Measurements from ENCODE around the gene TMEM11. TPM values are rescaled to one million over a fixed set of nuclear protein-coding genes. Genes with fewer than 3 reads are reported as not detected.

The TMEM11 gene
- total and polyA plus RNA-seq, 2 of the 4 experiments (the other 2 are of a cell fraction) = 19.9 to 44.7 TPM

DNA sequence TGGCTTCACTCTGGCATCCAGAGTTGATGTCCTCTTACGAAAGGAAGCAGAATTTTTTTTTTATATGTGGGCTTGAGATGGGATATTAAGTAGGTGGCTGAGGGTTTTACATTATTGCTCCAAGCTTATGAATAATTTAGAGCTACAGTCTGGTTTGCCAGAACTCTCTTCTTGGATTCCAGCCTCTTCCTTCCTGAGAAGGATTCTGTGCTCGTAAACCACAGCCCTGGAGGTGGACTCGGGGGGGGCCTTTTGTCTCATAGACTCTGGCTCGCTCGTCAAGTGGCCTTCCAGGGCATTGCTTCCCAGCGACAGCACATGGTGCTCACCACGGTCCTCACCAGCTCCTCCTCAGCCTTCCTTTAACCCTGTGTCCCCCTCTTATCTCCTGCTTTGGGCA is 43.2 kb downstream of the TMEM11 start:
- H2BK20ac ChIP-seq (ENCODE audit: low read depth, low read length) = no peak overlapping the region
- peaks cover 15% of the 10 kb centered on the region for H3K4me1 ChIP-seq (ENCODE audit: control insufficient read depth, insufficient read depth, low read length)
- no peak overlapping the region for H2BK120ac ChIP-seq (ENCODE audit: low read depth, low read length)
- no peaks in the 10 kb centered on the region for H3K27me3 ChIP-seq (ENCODE audit: control insufficient read depth, insufficient read depth, low read length)
- H2AFZ ChIP-seq (replicated peaks; ENCODE audit: low read length, poor library complexity) = no peak overlapping the region
- POLR2A ChIA-PET (ENCODE audit: unreplicated experiment) = no interaction called here
- peaks cover 23% of the 10 kb centered on the region; the same call in 1 of the 2 replicates for H3K9me1 ChIP-seq (ENCODE audit: insufficient read depth, low read length)
- no peak overlapping the region for H3K27ac ChIP-seq (ENCODE audit: insufficient read depth, low read length)
- no peak overlapping the region for H2AK5ac ChIP-seq (ENCODE audit: low read depth, low read length)
- H3K36me3 ChIP-seq (ENCODE audit: control insufficient read depth, insufficient read depth, low read length) = peaks cover 3% of the 10 kb centered on the region; the same call in 1 of the 2 replicates
- H2BK5ac ChIP-seq (ENCODE audit: low read depth, low read length, poor library complexity, severe bottlenecking) = no peak overlapping the region
- no peak for DNase-seq
- H3K23ac ChIP-seq (ENCODE audit: low read depth, low read length) = no peak overlapping the region
- in situ Hi-C loops (cut with MboI; ENCODE audit: low sequenced_read_pairs) = no loop called here
- no peak overlapping the region for H3K9ac ChIP-seq (ENCODE audit: low read depth, low read length)
- intact Hi-C loops (cut with micrococcal nuclease) = no loop called here
- no peak overlapping the region for H3K14ac ChIP-seq (replicated peaks; ENCODE audit: low read depth, low read length)
- ATAC-seq (ENCODE audit: low read depth) = no peak
- CTCF ChIA-PET = no interaction called here
- H3K4ac ChIP-seq (ENCODE audit: low read depth, low read length) = no peak overlapping the region
- H2BK15ac ChIP-seq (ENCODE audit: low read depth, low read length) = no peak overlapping the region
- H3K4me3 ChIP-seq (ENCODE audit: insufficient read depth, low read depth, low read length) = no peak overlapping the region
- TF ChIP-seq RFX5 (IDR thresholded peaks at IDR 0.05; ENCODE audit: low read depth, low read length) (no peak), RAD21 (IDR thresholded peaks at IDR 0.05; ENCODE audit: low read length) (no peak), MAZ (IDR thresholded peaks at IDR 0.05; ENCODE audit: borderline replicate concordance, low read depth, low read length) (no peak), CEBPB (IDR thresholded peaks at IDR 0.05; ENCODE audit: low read depth, low read length) (no peak), POLR2A (IDR thresholded peaks at IDR 0.05; ENCODE audit: low read depth, low read length) (no peak), FOS (IDR thresholded peaks at IDR 0.05; ENCODE audit: low read depth, low read length) (no peak), RCOR1 (IDR thresholded peaks at IDR 0.05; ENCODE audit: insufficient replicate concordance, low read length) (no peak), MXI1 (IDR thresholded peaks at IDR 0.05; ENCODE audit: borderline replicate concordance, low read depth, low read length) (no peak), CHD1 (IDR thresholded peaks at IDR 0.05; ENCODE audit: low read depth, low read length) (no peak), MAFK (IDR thresholded peaks at IDR 0.05; ENCODE audit: low read depth, low read length) (no peak), NFE2L2 (IDR thresholded peaks at IDR 0.05; ENCODE audit: low read depth, low read length) (no peak)
- TF ChIP-seq, protein P1, sequence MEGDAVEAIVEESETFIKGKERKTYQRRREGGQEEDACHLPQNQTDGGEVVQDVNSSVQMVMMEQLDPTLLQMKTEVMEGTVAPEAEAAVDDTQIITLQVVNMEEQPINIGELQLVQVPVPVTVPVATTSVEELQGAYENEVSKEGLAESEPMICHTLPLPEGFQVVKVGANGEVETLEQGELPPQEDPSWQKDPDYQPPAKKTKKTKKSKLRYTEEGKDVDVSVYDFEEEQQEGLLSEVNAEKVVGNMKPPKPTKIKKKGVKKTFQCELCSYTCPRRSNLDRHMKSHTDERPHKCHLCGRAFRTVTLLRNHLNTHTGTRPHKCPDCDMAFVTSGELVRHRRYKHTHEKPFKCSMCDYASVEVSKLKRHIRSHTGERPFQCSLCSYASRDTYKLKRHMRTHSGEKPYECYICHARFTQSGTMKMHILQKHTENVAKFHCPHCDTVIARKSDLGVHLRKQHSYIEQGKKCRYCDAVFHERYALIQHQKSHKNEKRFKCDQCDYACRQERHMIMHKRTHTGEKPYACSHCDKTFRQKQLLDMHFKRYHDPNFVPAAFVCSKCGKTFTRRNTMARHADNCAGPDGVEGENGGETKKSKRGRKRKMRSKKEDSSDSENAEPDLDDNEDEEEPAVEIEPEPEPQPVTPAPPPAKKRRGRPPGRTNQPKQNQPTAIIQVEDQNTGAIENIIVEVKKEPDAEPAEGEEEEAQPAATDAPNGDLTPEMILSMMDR (conservative IDR thresholded peaks at IDR 0.05; ENCODE audit: low read depth, low read length) = no peak
- TF ChIP-seq, protein P2, sequence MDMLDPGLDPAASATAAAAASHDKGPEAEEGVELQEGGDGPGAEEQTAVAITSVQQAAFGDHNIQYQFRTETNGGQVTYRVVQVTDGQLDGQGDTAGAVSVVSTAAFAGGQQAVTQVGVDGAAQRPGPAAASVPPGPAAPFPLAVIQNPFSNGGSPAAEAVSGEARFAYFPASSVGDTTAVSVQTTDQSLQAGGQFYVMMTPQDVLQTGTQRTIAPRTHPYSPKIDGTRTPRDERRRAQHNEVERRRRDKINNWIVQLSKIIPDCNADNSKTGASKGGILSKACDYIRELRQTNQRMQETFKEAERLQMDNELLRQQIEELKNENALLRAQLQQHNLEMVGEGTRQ (IDR thresholded peaks at IDR 0.05; ENCODE audit: low read depth, low read length) = no peak
- H3K56ac ChIP-seq (ENCODE audit: extremely low read depth, insufficient read depth, low read length) = no peak overlapping the region
- H2AK9ac ChIP-seq (replicated peaks; ENCODE audit: low read depth, low read length, poor library complexity) = no peak overlapping the region
- H3K18ac ChIP-seq (ENCODE audit: low read depth, low read length) = no peak overlapping the region
- H3K9me3 ChIP-seq (ENCODE audit: control insufficient read depth, insufficient read depth, low read length) = no peaks in the 10 kb centered on the region
- no peaks in the 10 kb centered on the region for H4K20me1 ChIP-seq (ENCODE audit: insufficient read depth, low read length)
- BruUV-seq (replicated peaks) = no TSS peak
- dilution Hi-C loops (cut with HindIII; ENCODE audit: low sequenced_read_pairs, unreplicated experiment) = no loop called here
- H3K79me1 ChIP-seq (ENCODE audit: low read depth in 1 of 2, low read length in 2 of 2) = peaks cover 10 to 13% of the 10 kb centered on the region in 2 experiments
- H3K4me2 ChIP-seq (ENCODE audit: low read depth, low read length) = no peak overlapping the region
- H4K8ac ChIP-seq (ENCODE audit: low read depth in 2 of 2, low read length in 2 of 2) = no peak overlapping the region
- H4K5ac ChIP-seq (ENCODE audit: low read depth, low read length) = no peak overlapping the region
- WGBS, 2 experiments (ENCODE audit: extremely low coverage in 2 of 2, insufficient read length in 1 of 2) = no CpG with 5 or more reads among the region's 7 CpGs
- H4K91ac ChIP-seq (ENCODE audit: insufficient read depth, low read depth, low read length) = no peak overlapping the region

Measured in IMR-90 (cell line).